Prostate gland (tissue), 2 donors: ENCODE results near the gene TNFRSF14. TPM values are rescaled to one million over a fixed set of nuclear protein-coding genes. Genes with fewer than 3 reads are reported as not detected.
"Not testable (repeated sequence)": the region's sequence is repeated elsewhere in the genome, so short reads cannot be mapped to it uniquely, and the experiment has no call there.

Experiments used
- DNase-seq: peaks from one replicate; pipeline ENCODE4 v3.0.0-alpha.2; 2019; ENCODE audit warnings: low spot score
- H3K27ac ChIP-seq, 2 donors: fragments of 200-600 bp; sonication (generic); 2 replicates each; pipeline ENCODE4 v1.5.1; 2017 to 2019
- H3K27me3 ChIP-seq: fragments of 200-600 bp; sonication (generic); replicated peaks from 2 replicates; pipeline ENCODE4 v1.5.1; 2019; ENCODE audit not compliant: insufficient read depth
- H3K36me3 ChIP-seq, 2 donors: fragments of 200-600 bp; sonication (generic); 1 replicate in 1 of 2; 2 replicates in 1 of 2; pipeline versions ENCODE4 v1.5.1 to v1.8.1; 2017 to 2019
- H3K4me1 ChIP-seq: fragments of 200-600 bp; sonication (generic); replicated peaks from 2 replicates; pipeline ENCODE4 v1.5.1; 2019
- H3K4me3 ChIP-seq, 2 donors: fragments of 200-600 bp; sonication (generic); 2 replicates each; pipeline ENCODE4 v1.5.1; 2017 to 2019
- H3K9me3 ChIP-seq: fragments of 200-600 bp; sonication (generic); 2 replicates; pipeline ENCODE4 v1.5.1; 2017
- CTCF ChIP-seq, 4 experiments: fragments of 200-600 bp in 2 of 4; fragments of 450-650 bp in 2 of 4; sonication (generic) in 2 of 4; IDR thresholded peaks; 1 replicate in 3 of 4; 2 replicates in 1 of 4; pipeline ENCODE4 v1.5.1; 2016 to 2019; ENCODE audit warnings: antibody characterized with exemption in 4 of 4, mild to moderate bottlenecking in 2 of 4, moderate library complexity in 2 of 4
- POLR2A ChIP-seq: fragments of 450-650 bp; IDR thresholded peaks from one replicate; pipeline ENCODE4 v1.6.1; 2016; ENCODE audit warnings: antibody characterized with exemption, mild to moderate bottlenecking
- POLR2AphosphoS5 ChIP-seq: sonication (generic); formaldehyde crosslinking; IDR thresholded peaks from one replicate; pipeline ENCODE4 v1.6.1; 2017; ENCODE audit warnings: antibody characterized with exemption
- WGBS: methylation state at CpG from one replicate; pipeline ENCODE4 v1.1.5; 2018; 5-methylcytosine and 5-hydroxymethylcytosine counted together
- intact Hi-C: fragments of 100-400 bp; cut with DNase I; formaldehyde crosslinking; loops from one replicate; pipeline ENCODE4 v1.14.2; 2022
- total RNA-seq, 2 donors: library from RNA; depleted of rRNA; stranded (reverse); fragments of >200 nt; gene quantifications; one replicate each; pipeline ENCODE4 v1.1.0, GENCODE V29; 2016

TNFRSF14 gene
- total RNA-seq, 2 donors from 2014 or later: 83.3 to 105 TPM

GRCh38 chr1:2570332-2570731, 14.2 kb downstream of the TNFRSF14 start:
- DNase-seq: no peak
- no peak overlapping the region for H3K27ac ChIP-seq
- H3K27me3 ChIP-seq: no peaks in the 10 kb centered on the region
- no peaks in the 10 kb centered on the region for H3K36me3 ChIP-seq
- intact Hi-C loops: no loop called here
- TF ChIP-seq POLR2A (no peak), POLR2AphosphoS5 (no peak), CTCF (IDR thresholded peaks at IDR 0.05) (no peak)
- WGBS: 77% methylated on average over 17 of the region's 17 CpGs
- no peaks in the 10 kb centered on the region for H3K9me3 ChIP-seq
- H3K4me1 ChIP-seq: no peaks in the 10 kb centered on the region
- H3K4me3 ChIP-seq: no peak overlapping the region

GRCh38 chr1:2571348-2571747, 15.2 kb downstream of the TNFRSF14 start:
- Histone ChIP-seq H3K4me1 (no peaks in the 10 kb centered on the region), H3K27ac (no peak overlapping the region), H3K36me3 (no peaks in the 10 kb centered on the region), H3K9me3 (no peaks in the 10 kb centered on the region), H3K27me3 (no peaks in the 10 kb centered on the region), H3K4me3 (no peak overlapping the region)
- DNase-seq: no peak
- 88% methylated on average over 9 of the region's 9 CpGs for whole genome bisulfite sequencing
- intact Hi-C loops: no loop called here
- no peak for TF ChIP-seq CTCF (IDR thresholded peaks at IDR 0.05)
- TF ChIP-seq POLR2AphosphoS5: no peak
- no peak for TF ChIP-seq POLR2A

DNA sequence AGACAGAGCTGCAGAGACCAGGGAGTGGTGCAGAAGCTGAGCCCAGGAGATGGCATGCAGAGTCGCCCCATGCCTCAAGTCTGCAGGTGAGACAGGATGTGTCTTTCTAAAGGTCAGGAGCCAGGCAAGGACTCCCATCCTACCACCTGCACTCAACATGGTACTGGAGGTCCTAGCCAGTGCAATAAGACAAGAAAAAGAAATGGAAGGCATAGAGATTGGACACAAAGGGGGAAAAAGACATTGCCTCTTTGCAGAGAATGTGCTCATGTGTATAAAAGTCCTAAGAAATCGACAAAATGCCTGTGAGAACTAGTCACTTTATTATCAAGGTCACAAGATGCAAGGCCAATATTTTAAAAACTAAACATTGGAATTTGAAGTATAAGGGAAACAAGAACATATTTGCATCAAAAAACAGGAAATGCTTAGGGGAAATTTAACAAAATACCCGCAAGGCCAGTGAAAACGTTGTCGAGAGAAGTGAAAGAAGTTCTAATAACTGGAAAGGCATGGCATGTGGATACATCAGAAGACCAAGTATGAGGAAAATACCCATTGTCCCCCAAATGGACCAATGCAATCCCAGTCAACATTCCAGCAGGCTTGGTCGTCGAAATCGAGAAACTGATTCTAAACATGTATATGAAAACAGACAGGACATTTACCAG, 17.2 kb downstream of the TNFRSF14 start:
- intact Hi-C loops: no loop called here
- Histone ChIP-seq H3K36me3 (no peaks in the 10 kb centered on the region), H3K4me1 (peaks cover 7% of the 10 kb centered on the region), H3K27me3 (no peaks in the 10 kb centered on the region), H3K27ac (no peak overlapping the region), H3K4me3 (no peak overlapping the region), H3K9me3 (no peaks in the 10 kb centered on the region)
- no peak for DNase-seq
- WGBS: 96% methylated on average over 8 of the region's 8 CpGs
- TF ChIP-seq POLR2AphosphoS5: no peak

DNA sequence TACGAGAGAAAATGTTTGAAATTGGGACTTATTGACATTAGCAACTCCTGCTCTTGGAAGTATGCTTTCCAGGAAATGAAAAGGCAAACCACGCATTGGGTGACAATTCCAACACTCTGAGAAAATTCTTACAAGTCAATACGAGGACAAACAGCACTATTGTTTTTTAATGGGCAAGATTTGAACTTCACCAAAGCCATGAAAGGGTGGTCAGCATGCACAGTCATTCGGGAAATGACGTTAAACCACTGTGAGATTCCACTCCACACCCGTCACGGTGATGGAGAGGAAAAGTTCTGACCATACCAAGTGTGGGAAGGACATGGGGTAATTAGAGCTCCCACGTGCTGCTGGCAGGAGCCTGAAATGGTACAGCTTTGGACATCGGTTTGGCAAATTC, 18.2 kb downstream of the TNFRSF14 start:
- Histone ChIP-seq H3K36me3 (no peaks in the 10 kb centered on the region), H3K4me3 (no peak overlapping the region), H3K9me3 (no peaks in the 10 kb centered on the region), H3K27ac (no peak overlapping the region), H3K27me3 (no peaks in the 10 kb centered on the region), H3K4me1 (peaks cover 9% of the 10 kb centered on the region)
- TF ChIP-seq POLR2A: no peak
- TF ChIP-seq CTCF (IDR thresholded peaks at IDR 0.05): no peak
- TF ChIP-seq POLR2AphosphoS5: no peak
- no peak for DNase-seq
- intact Hi-C loops: no loop called here
- WGBS: 83% methylated on average over 9 of the region's 9 CpGs

DNA sequence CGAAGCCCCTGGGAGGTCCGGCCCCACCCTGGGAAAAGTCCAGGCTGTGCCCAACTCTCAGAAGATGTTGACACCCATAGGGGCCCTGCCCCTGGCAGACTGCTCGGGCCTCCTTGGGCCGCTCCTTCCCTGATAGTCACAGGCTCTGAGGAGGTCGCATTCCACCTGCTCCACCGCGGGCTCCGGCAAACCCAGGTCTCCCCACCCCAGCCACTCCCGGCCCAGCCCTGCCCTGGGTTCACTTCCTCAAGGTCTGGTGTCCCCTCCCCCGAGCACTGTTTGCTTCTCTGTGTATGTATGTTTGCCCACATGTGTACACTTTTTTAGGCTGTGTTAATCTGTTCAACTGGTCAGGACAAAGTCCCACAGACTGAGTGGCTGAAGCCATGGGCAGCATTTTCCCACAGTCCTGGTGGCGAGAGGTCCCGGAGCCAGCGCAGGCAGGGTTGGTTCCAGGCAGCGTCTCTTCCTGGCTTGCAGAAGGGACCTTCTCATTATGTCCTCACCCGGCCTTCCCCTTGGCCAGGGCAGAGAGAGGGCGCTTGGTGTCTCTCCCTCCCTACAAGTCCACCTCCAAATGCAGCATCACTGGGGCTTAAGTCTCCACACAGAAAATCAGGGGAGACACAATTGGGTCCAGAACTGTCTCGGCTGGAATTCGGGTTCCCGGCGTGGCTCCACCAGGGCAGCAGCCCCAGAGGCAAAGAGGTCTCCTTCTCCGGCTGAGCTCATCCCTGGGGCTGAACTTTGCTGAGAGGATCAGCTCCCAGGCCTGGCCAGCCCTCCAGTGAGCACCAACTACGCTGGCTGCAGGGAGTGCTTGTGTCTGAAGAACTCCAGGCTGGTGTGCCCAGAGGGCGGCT, 19.9 kb downstream of the TNFRSF14 start:
- DNase-seq: no peak
- Histone ChIP-seq H3K4me1 (peaks cover 9% of the 10 kb centered on the region), H3K4me3 (no peak overlapping the region), H3K36me3 (no peaks in the 10 kb centered on the region), H3K27me3 (no peaks in the 10 kb centered on the region), H3K9me3 (no peaks in the 10 kb centered on the region), H3K27ac (no peak overlapping the region)
- 85% methylated on average over 23 of the region's 23 CpGs for WGBS
- intact Hi-C loops: no loop called here
- TF ChIP-seq CTCF (IDR thresholded peaks at IDR 0.05) (no peak), POLR2AphosphoS5 (no peak), POLR2A (no peak)

GRCh38 chr1:2577565-2578075, 21.4 kb downstream of the TNFRSF14 start:
- H3K27me3 ChIP-seq, DNase-seq, intact Hi-C loops, H3K4me1 ChIP-seq, H3K36me3 ChIP-seq, H3K9me3 ChIP-seq: not testable (repeated sequence)
- WGBS: 79% methylated on average over 23 of the region's 23 CpGs
- peak overlapping the region; percentile 63 to 74 for H3K27ac ChIP-seq
- peak overlapping the region in 1 of 2 donors; percentile 11 for H3K4me3 ChIP-seq
